OCI-M2 (cell line): ENCODE measurements around the gene LEF1.
"Not testable (repeated sequence)": the region's sequence is repeated elsewhere in the genome, so short reads cannot be mapped to it uniquely, and the experiment has no call there.

Source experiments
- DNase-seq: peaks from one replicate; lab custom pipeline; 2025; ENCODE audit not compliant: unreplicated experiment; lab: John Stamatoyannopoulos, UW

LEF1 gene

DNA sequence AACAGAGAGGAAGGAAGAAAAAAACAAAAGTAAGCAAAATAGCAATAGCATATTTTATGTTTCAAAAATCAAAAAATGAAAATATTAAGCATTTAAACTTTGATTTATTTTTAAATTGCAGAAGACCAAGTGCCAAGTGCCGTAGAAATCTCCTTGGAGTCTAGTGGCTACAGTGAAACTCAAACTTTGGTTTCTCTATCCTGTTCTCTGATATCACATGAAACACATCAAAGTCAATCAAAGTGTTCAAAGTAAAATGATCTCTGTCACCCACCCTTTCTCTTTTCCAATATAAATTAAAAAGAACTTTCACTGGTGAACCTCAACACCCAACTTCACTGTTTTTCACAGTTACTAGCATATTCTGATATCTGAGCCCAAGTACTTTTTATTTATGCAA lies 98.0 kb downstream of the LEF1 start:
- no peak for DNase-seq

DNA sequence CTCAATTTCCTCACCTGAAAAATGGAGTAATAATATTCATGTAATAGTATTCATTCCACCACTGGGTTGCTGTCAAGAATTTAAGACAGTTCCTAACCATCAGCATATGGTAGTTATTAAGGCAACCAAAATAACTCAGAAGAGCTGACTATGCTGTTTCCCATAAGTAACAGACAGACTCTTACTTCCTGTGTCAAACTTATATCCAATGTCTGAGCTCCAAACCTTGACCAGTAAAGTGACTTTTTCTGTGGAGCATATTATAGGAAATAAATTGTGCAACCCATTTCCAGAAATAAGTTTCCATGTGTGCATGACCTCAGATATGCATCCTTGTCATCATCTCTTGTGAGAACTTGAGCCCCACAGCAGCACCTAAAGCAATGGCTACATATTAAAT lies 100.3 kb downstream of the LEF1 start:
- no peak for DNase-seq

DNA sequence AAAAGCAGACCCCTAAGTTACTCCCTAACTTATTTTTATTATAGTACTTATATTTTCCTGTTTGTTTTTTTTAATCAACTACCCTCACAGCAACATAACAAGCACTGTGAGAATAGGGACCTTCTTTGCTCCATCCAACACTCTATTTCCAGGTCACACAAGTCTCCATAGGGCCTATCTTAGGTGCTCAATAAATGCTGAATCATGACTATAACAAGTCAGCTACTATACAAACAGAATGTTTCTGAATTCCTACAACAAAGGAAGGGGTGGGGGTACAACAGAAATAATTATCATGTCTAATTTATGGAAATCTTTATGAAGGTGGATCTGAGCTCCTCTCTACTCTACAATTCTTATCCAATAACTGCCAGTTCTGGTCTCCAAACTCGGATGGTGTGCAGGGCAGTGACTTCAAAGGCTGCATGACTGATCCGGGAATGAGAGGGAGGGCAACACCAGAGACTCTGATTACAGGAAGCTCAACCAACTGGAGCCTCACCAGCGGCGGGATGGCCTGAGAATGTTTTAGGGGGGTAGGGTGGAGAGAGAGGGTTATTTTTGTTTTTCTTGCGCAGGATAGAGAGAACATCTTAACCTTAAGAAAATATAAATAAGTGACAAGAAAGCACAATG lies 107.9 kb downstream of the LEF1 start:
- DNase-seq = no peak

DNA sequence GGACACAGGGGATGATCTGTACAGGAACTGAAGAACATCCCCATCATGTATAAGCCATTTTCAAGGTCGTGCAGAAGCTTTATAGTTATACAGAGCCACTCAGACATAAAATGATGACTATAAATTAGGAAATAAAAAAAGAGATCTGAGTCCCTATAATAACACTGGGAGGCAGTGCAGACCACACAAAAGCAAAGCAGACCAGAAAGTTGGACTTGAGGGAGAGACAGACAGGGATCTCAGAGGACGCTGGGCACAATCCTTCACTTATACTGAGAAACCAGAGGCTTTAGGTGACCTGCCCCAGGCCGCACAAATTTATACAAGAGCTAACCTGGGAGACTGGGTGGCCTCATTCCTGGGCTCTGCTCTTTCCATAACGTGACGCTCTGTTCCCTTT lies 108.6 kb downstream of the LEF1 start:
- no peak for DNase-seq

DNA sequence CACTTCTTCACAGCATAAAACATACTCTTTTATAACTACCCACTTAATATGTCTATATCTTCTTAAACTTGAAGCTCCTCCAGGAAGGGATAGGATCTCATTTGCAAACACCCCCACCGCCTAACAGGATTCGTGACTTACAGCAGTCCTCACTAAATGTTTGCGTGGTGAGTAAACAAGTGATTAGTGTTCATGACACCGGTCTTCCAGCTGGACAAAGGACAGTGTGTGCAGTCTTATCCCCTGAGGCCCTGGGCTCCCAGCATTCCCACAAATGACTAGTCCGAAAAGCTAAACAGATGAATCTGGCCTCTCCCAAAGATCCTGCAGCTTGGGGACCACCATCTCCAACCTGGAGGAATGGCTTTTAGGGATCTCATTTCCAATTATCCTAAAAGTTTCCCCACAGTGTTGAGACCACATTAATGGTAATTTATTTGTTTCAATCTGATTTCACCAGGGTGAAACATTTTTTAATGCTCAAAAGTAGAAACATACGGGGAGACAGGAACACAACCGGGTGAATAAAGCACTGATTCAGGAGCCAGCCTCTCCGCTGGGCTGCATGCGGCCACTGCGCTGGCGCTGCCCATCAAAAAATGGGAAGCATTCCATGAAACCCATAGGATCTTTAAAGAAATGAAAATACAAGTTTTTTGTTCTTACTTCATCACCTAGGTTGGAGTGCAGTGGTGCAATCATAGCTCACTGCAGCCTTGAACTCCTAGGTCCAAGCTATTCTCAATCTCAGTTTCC lies 109.9 kb downstream of the LEF1 start:
- no peak for DNase-seq

DNA sequence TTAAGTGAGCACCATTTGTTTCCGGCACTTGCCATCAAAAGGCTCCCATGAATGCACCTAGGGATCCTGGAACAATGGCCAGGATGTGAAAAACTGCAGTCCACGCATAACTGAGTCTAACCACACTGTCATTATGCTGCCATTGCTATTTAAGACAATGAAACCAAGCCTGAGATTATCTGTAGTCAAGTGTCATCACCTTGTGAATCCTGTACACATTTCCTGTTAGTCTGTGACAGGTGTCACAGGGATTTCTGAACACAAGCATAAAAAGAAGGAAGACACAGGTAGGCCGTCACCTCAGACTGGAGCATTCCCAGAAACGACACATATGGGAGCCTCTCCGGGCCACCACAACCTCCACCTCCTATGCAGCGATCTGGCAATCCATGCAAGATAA lies 112.3 kb downstream of the LEF1 start:
- DNase-seq = no peak

DNA sequence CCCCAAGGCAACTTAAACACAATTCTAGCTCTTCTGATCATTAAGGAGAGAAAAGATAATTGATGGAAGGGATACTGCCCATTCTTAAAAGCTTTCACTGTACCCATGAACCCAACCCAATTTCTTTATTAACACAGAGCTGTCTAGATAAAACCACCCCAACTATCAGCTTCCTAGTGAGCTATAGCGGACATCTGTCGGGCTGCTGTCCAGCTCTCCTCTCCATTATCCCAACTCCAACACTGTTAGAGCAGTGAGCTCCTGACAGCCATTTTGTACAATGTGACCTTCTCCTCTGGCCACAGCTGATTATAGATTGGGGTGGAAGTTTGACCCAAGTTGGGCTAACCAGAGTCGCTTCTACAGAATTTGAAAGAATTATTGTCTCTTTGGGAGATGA lies 112.9 kb downstream of the LEF1 start:
- no peak for DNase-seq

DNA sequence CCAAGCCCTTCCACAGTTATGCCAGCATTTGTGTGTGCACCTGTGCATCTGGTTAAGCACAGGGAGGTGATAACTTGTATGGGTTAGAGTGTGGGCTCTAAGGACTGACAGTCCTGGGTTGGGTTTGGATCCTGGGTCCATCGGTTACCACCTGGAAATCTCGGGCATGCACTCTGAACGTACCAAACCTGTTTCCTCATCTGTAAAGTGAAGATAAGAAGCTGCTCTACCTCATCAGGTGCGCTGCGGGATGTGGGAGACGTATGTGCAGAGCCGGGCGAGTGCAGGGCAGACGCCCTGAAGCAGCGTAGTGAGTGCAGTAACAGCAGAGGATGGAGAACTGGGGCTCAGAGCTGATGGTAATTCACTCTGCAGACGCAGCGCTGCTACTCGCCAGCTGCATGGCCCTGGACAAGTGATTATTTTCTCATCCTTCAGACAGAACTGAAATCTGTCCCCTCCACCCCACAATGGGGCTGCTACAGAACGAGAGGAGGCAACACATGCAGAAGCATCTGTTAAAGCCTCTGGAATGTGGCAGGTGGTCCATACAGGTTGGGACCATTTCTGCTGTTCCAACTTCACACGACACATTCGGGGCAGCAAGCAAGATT lies 114.6 kb downstream of the LEF1 start:
- DNase-seq = no peak

DNA sequence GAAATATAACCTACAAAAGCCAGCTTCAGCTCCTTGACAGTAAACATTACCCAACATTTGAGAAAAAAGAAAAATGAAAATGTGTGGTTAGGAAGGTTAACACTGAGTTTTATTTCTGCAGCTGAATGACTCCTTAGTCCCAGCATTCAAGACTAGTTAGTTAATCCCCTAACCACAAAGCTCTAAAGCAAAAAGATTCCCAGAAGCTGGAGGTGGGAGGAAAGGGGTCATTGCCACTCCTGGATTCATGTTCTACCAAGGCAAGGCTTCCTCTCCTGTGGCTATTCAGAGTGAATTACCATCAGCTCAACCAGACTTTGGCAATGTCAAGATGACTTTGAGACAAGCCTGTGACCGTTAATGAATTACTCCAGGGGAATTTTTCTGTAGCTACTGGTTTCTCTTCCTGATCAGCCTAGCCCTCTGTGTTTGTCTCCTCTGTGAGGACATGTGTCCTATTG lies 115.5 kb downstream of the LEF1 start:
- no peak for DNase-seq

DNA sequence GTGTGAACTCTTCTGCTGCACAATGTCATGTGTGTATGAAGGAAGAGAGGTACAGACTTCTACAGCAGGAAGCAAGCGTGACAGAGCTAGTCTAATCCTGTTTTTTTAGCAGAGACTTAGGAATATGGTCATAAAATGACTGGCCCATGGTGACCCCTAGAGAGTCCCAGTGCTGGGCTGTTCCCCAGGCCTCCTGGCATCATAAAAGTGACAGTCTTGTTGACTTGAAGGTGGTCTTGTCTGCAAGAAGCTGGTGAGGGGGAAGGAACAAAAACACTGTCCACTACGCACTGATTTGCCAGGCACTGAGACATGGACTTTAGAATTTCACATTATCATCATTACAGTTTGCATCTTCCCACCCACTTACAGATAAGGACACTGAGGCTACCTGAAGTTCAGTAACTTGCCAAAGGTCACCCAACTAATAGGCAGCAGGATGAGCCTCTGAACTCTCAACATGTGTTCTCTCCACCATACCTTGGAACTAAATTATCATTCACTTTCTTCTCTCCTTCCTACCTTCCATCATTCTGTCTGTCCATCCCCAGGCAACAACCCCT lies 116.1 kb downstream of the LEF1 start:
- DNase-seq = no peak

DNA sequence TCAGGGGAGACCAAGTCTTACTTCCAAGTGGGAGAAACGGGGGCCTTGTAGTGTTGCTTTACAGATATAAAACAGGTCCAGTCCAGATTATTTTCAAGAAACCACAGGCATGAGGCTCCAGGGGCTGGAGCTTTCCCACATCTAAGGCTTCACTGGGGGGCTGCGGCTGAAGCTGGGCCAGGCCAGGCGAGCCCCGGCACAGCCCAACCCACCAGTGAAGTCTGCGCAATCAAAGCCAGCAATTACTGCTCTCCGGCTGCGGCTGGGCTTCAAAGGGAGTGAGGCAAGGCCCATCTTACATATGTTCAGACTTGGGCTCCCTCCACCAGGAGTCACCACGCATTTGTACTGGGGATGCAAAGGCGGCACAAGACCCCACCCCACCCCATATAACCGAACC lies 117.4 kb downstream of the LEF1 start:
- DNase-seq = no peak

DNA sequence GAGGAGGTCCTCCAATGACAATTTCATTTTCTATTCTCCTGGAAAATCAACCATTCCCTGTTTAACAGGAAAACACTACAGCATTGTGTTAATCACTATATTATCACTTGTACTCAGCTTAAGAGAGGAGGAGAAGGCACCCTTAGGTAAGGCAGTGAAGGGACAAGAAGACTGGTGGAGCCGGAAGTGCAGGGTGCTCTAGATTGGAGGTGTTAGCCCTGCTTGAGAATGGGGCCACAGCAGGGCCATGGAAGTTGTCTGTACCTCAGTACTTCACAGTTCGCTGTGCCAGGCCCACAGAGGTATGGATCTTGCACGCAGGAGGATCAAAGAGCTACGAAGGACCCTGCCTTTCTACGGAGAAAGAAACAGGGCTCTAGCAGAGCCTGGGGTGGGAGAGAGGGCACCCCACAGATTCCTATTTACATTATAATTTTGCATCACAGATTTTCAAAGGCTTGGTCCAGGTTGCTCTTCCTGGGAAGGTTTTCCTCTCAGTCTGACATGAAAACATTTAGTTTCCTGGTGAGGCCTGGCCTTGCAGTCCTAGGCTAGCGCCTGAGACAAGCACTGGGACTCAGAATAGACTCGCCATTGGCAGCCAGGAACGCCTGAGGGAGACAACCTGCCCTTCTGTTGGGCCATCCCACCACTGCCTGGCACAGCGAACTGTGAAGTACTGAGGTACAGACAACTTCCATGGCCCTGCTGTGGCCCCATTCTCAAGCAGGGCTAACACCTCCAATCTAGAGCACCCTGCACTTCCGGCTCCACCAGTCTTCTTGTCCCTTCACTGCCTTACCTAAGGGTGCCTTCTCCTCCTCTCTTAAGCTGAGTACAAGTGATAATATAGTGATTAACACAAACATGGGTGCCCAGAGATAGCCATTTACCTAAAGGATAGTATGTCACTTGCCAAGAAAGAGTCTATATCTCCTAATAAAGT lies 118.3 kb downstream of the LEF1 start:
- DNase-seq = not testable (repeated sequence)

DNA sequence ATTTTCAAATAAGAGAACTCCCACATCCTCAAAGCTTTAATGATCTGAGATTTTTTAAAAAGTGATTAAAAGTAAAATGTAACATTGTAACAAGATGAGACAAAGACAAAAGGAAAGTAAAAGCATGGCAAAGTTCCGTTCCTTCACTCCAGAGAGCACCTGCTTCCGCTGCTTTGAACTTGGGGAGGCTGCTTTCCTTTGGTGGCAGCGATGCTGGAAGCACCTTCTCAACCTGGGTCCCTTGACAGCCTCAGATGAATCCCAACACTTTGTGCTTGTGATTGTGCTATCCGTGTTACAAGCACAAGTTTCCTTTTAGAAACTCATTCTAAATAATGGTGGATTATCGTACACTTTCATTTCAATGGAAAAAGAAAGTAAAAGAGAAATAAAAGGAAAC lies 119.3 kb downstream of the LEF1 start:
- no peak for DNase-seq

DNA sequence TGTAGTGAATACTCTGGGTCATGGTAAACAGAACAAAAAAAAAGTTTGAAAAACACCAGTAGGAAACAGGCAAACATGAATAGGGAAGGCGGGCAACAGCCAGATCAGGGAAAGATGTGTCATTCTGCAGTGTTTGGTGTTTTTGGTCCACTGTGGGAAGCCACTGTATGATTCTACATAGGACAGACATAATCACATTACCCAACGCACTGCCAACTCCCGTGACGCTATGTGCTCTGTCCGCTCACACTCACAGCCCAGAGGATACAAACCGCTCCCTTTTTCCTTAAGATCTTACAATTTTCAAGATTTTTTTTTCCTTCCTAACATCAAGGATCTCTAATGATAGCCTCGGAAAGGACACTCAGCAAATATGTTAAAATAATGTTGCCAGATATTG lies 119.7 kb downstream of the LEF1 start:
- no peak for DNase-seq

DNA sequence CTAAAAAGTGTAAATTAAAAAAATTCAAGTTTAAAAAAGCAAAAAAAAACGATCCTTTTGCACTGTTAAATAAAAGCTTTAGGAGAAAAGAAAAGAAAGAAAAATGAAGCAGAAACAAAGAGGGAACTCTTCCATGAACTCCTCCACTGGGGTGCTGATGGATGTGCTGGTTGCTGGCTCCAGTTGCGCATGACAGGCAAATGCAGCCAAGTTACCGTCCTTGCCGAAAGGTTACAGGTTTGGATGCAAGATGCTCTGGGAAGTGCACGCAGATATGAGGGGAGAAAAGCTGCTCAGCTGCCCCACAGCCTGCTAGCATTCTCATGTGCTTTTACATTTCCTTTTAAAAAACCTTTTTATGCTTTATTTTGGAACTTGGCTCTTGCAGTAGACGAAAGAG lies 120.6 kb downstream of the LEF1 start:
- no peak for DNase-seq

DNA sequence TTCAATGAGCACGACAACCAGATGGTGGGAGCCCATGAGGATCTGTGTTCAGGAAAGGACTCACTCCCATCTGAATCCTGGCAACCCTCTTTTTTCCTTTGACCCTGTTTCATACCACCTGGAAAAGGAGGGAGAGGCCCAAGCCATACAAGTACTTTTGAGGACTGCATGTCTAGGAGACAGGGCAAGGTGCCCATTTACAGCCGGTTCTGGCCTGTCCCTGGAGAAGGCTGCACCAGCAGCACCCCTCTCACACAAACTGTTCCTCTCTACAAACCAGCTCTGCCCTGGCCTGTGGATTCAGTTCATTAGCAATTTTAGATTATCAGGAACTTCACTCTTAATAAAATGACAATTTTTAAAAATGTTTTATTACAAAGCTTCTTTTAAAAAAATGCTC lies 121.5 kb downstream of the LEF1 start:
- no peak for DNase-seq

DNA sequence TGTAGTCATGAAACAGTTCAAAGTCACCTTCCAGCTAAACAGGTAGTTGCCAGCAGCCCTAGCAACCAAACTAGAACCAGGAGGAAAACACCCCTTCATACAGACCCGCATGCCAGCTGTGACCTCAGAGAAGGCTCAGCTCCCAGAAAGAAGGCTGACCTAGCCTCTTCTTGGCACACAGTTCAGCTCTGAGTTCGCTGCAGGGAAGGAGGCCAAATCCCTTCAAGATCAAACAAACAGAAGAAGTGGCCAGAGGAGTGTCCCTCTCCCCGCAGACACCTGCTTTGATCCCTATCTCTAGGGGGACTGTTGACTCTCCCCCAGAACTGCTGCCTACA lies 123.1 kb downstream of the LEF1 start:
- no peak for DNase-seq

DNA sequence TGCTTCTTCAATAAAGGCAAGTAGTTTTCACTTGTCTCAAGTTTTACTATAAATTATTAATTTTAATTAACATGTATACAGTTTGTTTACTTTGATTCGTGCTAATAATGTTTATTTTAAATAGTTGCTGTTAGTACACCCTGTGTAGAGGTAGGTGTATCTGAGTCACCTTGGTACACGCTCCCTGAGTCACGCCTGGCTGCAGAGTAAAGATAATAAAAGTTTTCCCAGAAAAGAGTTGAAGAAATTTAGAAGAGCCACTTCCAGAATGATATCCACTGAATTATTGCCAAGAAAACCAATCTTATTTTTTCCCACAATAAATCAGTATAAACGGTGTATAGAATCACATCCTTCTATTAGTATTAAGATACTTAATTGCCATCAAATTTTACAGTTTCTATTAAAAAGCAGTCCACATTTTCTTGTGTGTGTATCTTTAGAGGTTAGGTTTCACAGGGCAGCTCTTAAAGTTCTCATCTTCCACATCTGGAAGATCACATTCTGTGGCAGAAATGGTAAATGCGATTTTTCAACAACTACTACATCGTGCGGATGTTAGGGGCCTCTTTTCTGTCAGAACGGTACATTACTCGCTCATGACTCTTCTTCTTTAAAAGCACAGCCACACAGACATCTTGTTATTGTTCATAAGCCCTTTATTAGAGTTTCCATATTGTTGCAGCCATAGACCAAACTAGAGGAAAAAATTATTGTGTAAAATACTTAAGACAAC lies 123.6 kb downstream of the LEF1 start:
- DNase-seq = no peak

DNA sequence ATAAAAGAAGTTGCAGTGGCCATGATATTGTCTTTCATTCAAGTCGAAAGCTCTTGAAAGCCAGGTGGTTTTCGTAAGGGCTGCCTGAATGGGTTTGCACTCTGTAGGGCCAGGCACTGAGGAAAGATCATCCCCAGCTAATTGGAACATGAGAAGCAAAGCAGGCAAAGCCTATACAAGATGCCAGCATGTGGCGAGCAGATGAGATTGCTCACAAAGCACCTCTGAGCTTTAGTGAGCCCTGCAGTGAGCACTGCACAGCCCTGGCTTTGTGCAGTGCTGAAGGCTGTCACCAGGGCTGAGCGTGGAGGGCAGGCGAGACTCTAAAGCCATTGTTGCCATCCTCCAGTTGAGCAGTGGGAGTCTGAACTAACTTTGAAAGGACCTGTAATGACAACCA lies 125.2 kb downstream of the LEF1 start:
- DNase-seq = no peak

DNA sequence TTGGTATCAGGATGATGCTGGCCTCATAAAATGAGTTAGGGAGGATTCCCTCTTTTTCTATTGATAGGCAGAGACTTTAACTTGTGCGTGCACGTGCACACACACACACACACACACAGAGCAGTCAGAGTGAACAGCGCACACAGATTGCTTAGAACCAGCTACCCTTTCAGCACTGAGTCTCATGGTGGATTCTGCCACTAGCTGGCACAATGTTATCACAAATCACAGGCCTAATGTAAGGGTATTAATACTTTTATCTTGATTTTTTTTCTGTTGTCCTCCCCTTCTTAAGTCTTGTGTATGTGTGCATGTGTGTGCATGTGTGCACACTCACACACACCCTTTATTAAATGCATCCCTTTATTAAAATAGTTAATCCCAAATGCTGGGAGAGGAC lies 125.8 kb downstream of the LEF1 start:
- no peak for DNase-seq
